H1 (cell line): ENCODE results near the gene EMC10. TPM values are rescaled to one million over a fixed set of nuclear protein-coding genes. Genes with fewer than 3 reads are reported as not detected.

Experiments used
- CTCF ChIA-PET: fragments of 300-600 bp; sonication (Branson Sonifier 250); formaldehyde crosslinking; loops from one replicate; lab custom pipeline; 2021; ENCODE audit not compliant: partially characterized antibody; lab: Charles Lee
- POLR2A ChIA-PET: fragments of 300-600 bp; sonication (Branson Sonifier 250); formaldehyde crosslinking; loops from one replicate; lab custom pipeline; 2021; ENCODE audit warnings: inconsistent platforms; ENCODE audit not compliant: partially characterized antibody; lab: Charles Lee
- DNase-seq, 2 experiments: peaks; one replicate each; pipeline versions ENCODE4 v3.0.0 to v3.0.0-alpha.2; 2010 to 2022; ENCODE audit warnings: low spot score in 2 of 2, low read depth in 1 of 2, mixed read lengths in 1 of 2
- FAIRE-seq: peaks from 2 replicates; lab custom pipeline; 2011; peaks lifted over from hg19 to GRCh38; lab: Jason Lieb, UNC
- H2AFZ ChIP-seq: 2 replicates; pipeline ENCODE4 v1.8.1; 2012; ENCODE audit warnings: low read length, inconsistent platforms
- H2AK5ac ChIP-seq: 2 replicates; pipeline ENCODE4 v1.6.1; 2013; ENCODE audit warnings: low read depth, low read length
- H2BK120ac ChIP-seq: replicated peaks from 2 replicates; pipeline ENCODE3; 2013; ENCODE audit warnings: low read depth, low read length, inconsistent platforms
- H2BK12ac ChIP-seq: 2 replicates; pipeline ENCODE4 v1.6.1; 2013; ENCODE audit warnings: low read depth, low read length
- H2BK15ac ChIP-seq: 2 replicates; pipeline ENCODE4 v1.6.1; 2013; ENCODE audit warnings: low read length
- H2BK20ac ChIP-seq: 2 replicates; pipeline ENCODE4 v1.6.1; 2013; ENCODE audit warnings: low read length
- H2BK5ac ChIP-seq: 2 replicates; pipeline ENCODE4 v1.6.1; 2013; ENCODE audit warnings: low read depth, low read length
- H3K14ac ChIP-seq: 2 replicates; pipeline ENCODE4 v1.6.1; 2013; ENCODE audit warnings: inconsistent platforms; ENCODE audit not compliant: insufficient read length
- H3K18ac ChIP-seq: 2 replicates; pipeline ENCODE4 v1.6.1; 2013; ENCODE audit warnings: low read length; ENCODE audit errors: extremely low read depth
- H3K23ac ChIP-seq: 2 replicates; pipeline ENCODE4 v1.6.1; 2013; ENCODE audit warnings: inconsistent platforms; ENCODE audit not compliant: insufficient read length
- H3K23me2 ChIP-seq: 2 replicates; pipeline ENCODE4 v1.6.1; 2013; ENCODE audit warnings: low read depth, low read length
- H3K27ac ChIP-seq: 2 replicates; pipeline ENCODE4 v1.6.1; 2011; ENCODE audit warnings: low read depth, low read length, inconsistent platforms
- H3K27me3 ChIP-seq, 4 experiments: replicated peaks in 1 of 4; 1 replicate in 1 of 4; 2 replicates in 3 of 4; pipeline versions ENCODE4 v1.6.1 to v1.8.1; 2011 to 2013; ENCODE audit warnings: low read length in 3 of 4, mild to moderate bottlenecking in 3 of 4, inconsistent platforms in 2 of 4, mixed read lengths in 2 of 4, moderate library complexity in 1 of 4; ENCODE audit not compliant: control insufficient read depth in 3 of 4, insufficient read depth in 3 of 4; ENCODE audit errors: extremely low read depth in 1 of 4
- H3K36me3 ChIP-seq, 4 experiments: 2 replicates each; pipeline versions ENCODE4 v1.6.1 to v1.8.1; 2011 to 2013; ENCODE audit warnings: mild to moderate bottlenecking in 4 of 4, low read length in 3 of 4, moderate library complexity in 2 of 4, control low read depth in 1 of 4, inconsistent platforms in 1 of 4; ENCODE audit not compliant: insufficient read depth in 4 of 4, control insufficient read depth in 2 of 4
- H3K4ac ChIP-seq: replicated peaks from 2 replicates; pipeline ENCODE3; 2013; ENCODE audit warnings: low read length, low read depth, mixed read lengths, inconsistent platforms; ENCODE audit not compliant: insufficient read length
- H3K4me1 ChIP-seq, 4 experiments: replicated peaks in 1 of 4; 1 replicate in 1 of 4; 2 replicates in 3 of 4; pipeline versions ENCODE4 v1.6.1 to v1.8.1; 2011 to 2013; ENCODE audit warnings: low read length in 3 of 4, inconsistent platforms in 2 of 4, mixed read lengths in 1 of 4; ENCODE audit not compliant: insufficient read depth in 4 of 4, control insufficient read depth in 3 of 4
- H3K4me2 ChIP-seq, 2 experiments: 2 replicates each; pipeline versions ENCODE4 v1.6.1 to v1.8.1; 2011 to 2013; ENCODE audit warnings: low read depth in 2 of 2, low read length in 2 of 2, control low read depth in 1 of 2, inconsistent platforms in 1 of 2, mild to moderate bottlenecking in 1 of 2; ENCODE audit not compliant: insufficient read depth in 1 of 2
- H3K4me3 ChIP-seq, 4 experiments: fragments of 200-600, 300-600 bp in 1 of 4; sonication (generic), shearing (Covaris generic), sonication (Bioruptor Twin) in 1 of 4; 2 replicates each; pipeline versions ENCODE4 v1.5.1 to v1.8.1; 2011 to 2016; ENCODE audit warnings: low read length in 4 of 4, low read depth in 3 of 4, control low read depth in 2 of 4, inconsistent platforms in 2 of 4, mild to moderate bottlenecking in 2 of 4, mixed read lengths in 1 of 4, moderate library complexity in 1 of 4; ENCODE audit not compliant: insufficient read depth in 2 of 4; ENCODE audit errors: extremely low read depth in 1 of 4
- H3K56ac ChIP-seq: replicated peaks from 2 replicates; pipeline ENCODE3; 2013; ENCODE audit warnings: low read depth, mild to moderate bottlenecking, mixed read lengths, low read length, inconsistent platforms; ENCODE audit not compliant: insufficient read length
- H3K79me1 ChIP-seq: 2 replicates; pipeline ENCODE4 v1.6.1; 2013; ENCODE audit warnings: low read depth, low read length, control low read depth
- H3K79me2 ChIP-seq, 2 experiments: 2 replicates each; pipeline versions ENCODE4 v1.6.1 to v1.8.1; 2012 to 2013; ENCODE audit warnings: low read length in 2 of 2, mild to moderate bottlenecking in 2 of 2, inconsistent platforms in 1 of 2; ENCODE audit not compliant: insufficient read depth in 2 of 2, control insufficient read depth in 1 of 2
- H3K9ac ChIP-seq, 4 experiments: replicated peaks in 1 of 4; 1 replicate in 1 of 4; 2 replicates in 3 of 4; pipeline versions ENCODE4 v1.6.1 to v1.8.1; 2011 to 2013; ENCODE audit warnings: low read depth in 3 of 4, low read length in 3 of 4, control low read depth in 2 of 4, mild to moderate bottlenecking in 2 of 4, moderate library complexity in 2 of 4, inconsistent platforms in 1 of 4; ENCODE audit errors: extremely low read depth in 1 of 4
- H3K9me3 ChIP-seq, 2 experiments: 2 replicates each; pipeline versions ENCODE4 v1.6.1 to v1.8.1; 2012 to 2013; ENCODE audit warnings: mild to moderate bottlenecking in 2 of 2, moderate library complexity in 2 of 2, control low read depth in 1 of 2, inconsistent platforms in 1 of 2, low read depth in 1 of 2, low read length in 1 of 2, mixed read lengths in 1 of 2; ENCODE audit not compliant: insufficient read depth in 2 of 2
- H4K20me1 ChIP-seq, 2 experiments: replicated peaks in 1 of 2; 2 replicates each; pipeline versions ENCODE3 to v1.8.1; 2011 to 2013; ENCODE audit warnings: inconsistent platforms in 2 of 2, low read length in 2 of 2, mild to moderate bottlenecking in 1 of 2; ENCODE audit not compliant: insufficient read depth in 2 of 2, control insufficient read depth in 1 of 2
- H4K5ac ChIP-seq: 2 replicates; pipeline ENCODE4 v1.6.1; 2013; ENCODE audit warnings: low read length, low read depth, mixed read lengths, inconsistent platforms; ENCODE audit not compliant: insufficient read length
- H4K8ac ChIP-seq: 2 replicates; pipeline ENCODE4 v1.8.0; 2013; ENCODE audit warnings: mild to moderate bottlenecking, moderate library complexity, low read length, inconsistent platforms; ENCODE audit not compliant: insufficient read depth; ENCODE audit errors: extremely low read depth
- H4K91ac ChIP-seq: replicated peaks from 2 replicates; pipeline ENCODE3; 2013; ENCODE audit warnings: low read length, mixed read lengths, inconsistent platforms; ENCODE audit not compliant: insufficient read length
- ASH2L ChIP-seq: fragments of 200-600, 300-600 bp; sonication (generic); IDR thresholded peaks from one replicate; pipeline ENCODE4 v1.7.1; 2017; ENCODE audit warnings: low read length
- BACH1 ChIP-seq: IDR thresholded peaks from 2 replicates; pipeline ENCODE4 v1.6.1; 2012; ENCODE audit warnings: low read length, improper control_type of control experiment
- BCL11A ChIP-seq, 2 experiments: IDR thresholded peaks; one replicate each; pipeline ENCODE4 v1.6.1; 2011; ENCODE audit warnings: low read depth in 2 of 2, low read length in 2 of 2, mild to moderate bottlenecking in 2 of 2
- CHD1 ChIP-seq: IDR thresholded peaks from 2 replicates; pipeline ENCODE4 v1.6.1; 2012; ENCODE audit warnings: low read depth, low read length, improper control_type of control experiment
- CREB1 ChIP-seq: IDR thresholded peaks from 2 replicates; pipeline ENCODE4 v1.6.1; 2012; ENCODE audit warnings: inconsistent platforms
- EGR1 ChIP-seq: IDR thresholded peaks from 2 replicates; pipeline ENCODE4 v1.6.1; 2011; ENCODE audit warnings: low read depth, low read length, borderline replicate concordance
- GABPA ChIP-seq: IDR thresholded peaks from 2 replicates; pipeline ENCODE4 v1.6.1; 2011; ENCODE audit warnings: mild to moderate bottlenecking, low read length, moderate library complexity, borderline replicate concordance; ENCODE audit not compliant: insufficient read depth
- JUND ChIP-seq: IDR thresholded peaks from 2 replicates; pipeline ENCODE4 v1.6.1; 2011; ENCODE audit warnings: mild to moderate bottlenecking, improper control_type of control experiment, low read length
- POU5F1 ChIP-seq: IDR thresholded peaks from 2 replicates; pipeline ENCODE4 v1.6.1; 2011; ENCODE audit warnings: low read depth, mild to moderate bottlenecking, low read length, moderate library complexity
- SIN3A ChIP-seq, 2 experiments: IDR thresholded peaks in 1 of 2; conservative IDR thresholded peaks in 1 of 2; 2 replicates each; pipeline ENCODE4 v1.6.1; 2011 to 2012; ENCODE audit warnings: low read length in 2 of 2, improper control_type of control experiment in 1 of 2, low read depth in 1 of 2, mild to moderate bottlenecking in 1 of 2
- SP2 ChIP-seq: IDR thresholded peaks from 2 replicates; pipeline ENCODE4 v1.6.1; 2012; ENCODE audit warnings: mild to moderate bottlenecking, low read length, inconsistent platforms
- SP4 ChIP-seq: IDR thresholded peaks from 2 replicates; pipeline ENCODE4 v1.6.1; 2012; ENCODE audit warnings: low read length, inconsistent platforms
- TBP ChIP-seq: IDR thresholded peaks from 2 replicates; pipeline ENCODE4 v1.6.1; 2011; ENCODE audit warnings: low read depth, low read length, improper control_type of control experiment
- YY1 ChIP-seq: IDR thresholded peaks from 2 replicates; pipeline ENCODE4 v1.6.1; 2011; ENCODE audit warnings: low read depth, mild to moderate bottlenecking, low read length
- WGBS, 2 experiments: shearing (Covaris generic) in 1 of 2; methylation state at CpG; one replicate each; pipeline versions ENCODE4 v1.1.6 to v1.1.7; 2013 to 2015; ENCODE audit warnings: low lambda C conversion rate in 2 of 2, mixed read lengths in 2 of 2, inconsistent platforms in 1 of 2, low coverage in 1 of 2, missing lambda C conversion rate in 1 of 2; ENCODE audit not compliant: insufficient replicate concordance in 2 of 2, insufficient coverage in 1 of 2, insufficient read length in 1 of 2; ENCODE audit errors: extremely low coverage in 1 of 2, missing lambda C conversion rate in 1 of 2; 5-methylcytosine and 5-hydroxymethylcytosine counted together
- polyA plus RNA-seq, 7 experiments: library from polyadenylated mRNA; depleted of rRNA in 3 of 7; stranded (reverse) in 5 of 7; unstranded in 2 of 7; fragments of >200 nt in 5 of 7; fragments of 200-250 nt in 2 of 7; gene quantifications; 1 replicate in 5 of 7; 2 replicates in 1 of 7; 4 replicates in 1 of 7; pipeline versions ENCODE4 v1.2.1 to v1.2.3, GENCODE V29; 2011 to 2013; ENCODE audit warnings: missing spikeins in 2 of 7, mixed read lengths in 2 of 7
- total RNA-seq: library from RNA; stranded (reverse); fragmentation: NEBNext Ultra II Directional; extraction: Animal tissue kit (Norgen Biotek cat#: 25700); gene quantifications from 2 replicates; pipeline ENCODE4 v1.2.1, GENCODE V29; 2021
- TF ChIP-seq, protein P1 (sequence below): IDR thresholded peaks from 2 replicates; pipeline ENCODE4 v1.6.1; 2012; ENCODE audit warnings: inconsistent platforms

EMC10 gene
- total and polyA plus RNA-seq, 2 of the 8 experiments (the other 6 are each of a cell fraction or from before 2014, with no cell fraction given) = 77.6 to 103 TPM

DNA sequence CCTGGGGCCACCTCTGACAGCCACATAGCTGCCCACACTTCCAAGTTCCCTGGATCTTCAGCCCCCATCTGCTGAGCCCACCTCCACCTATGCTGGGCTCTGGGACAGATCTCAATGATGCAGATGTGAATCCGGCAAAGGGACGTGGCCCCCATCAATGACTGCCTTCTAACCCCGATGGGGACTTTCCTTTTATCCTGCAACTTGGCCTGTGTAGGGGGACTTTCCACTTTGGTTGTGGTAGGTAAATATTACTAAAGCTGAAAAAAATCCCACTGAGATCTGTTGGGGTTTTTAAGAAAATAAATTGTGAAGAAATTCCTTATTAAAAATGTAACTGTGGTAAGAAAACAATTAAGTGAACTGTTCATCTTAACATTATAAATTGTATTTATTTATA lies 58.2 kb downstream of the EMC10 start:
- ChIA-PET POLR2A (interaction anchor here (0.6 kb wide), 1 partner anchor 126 kb away, joined by 4 read pairs; no protein-coding TSS in a partner anchor), CTCF (interaction anchor here (0.8 to 17.1 kb wide), 9 partner anchors 8 to 249 kb away, joined by 3 to 269 read pairs (median 3); partner anchors contain the start of genes ASPDH and JOSD2)
- Histone ChIP-seq H3K23me2 (no peaks in the 10 kb centered on the region; the same call in 1 of the 2 replicates), H4K91ac (no peak overlapping the region), H3K23ac (no peak overlapping the region), H3K79me2 (no peaks in the 10 kb centered on the region), H3K27ac (no peak overlapping the region), H2BK12ac (no peak overlapping the region), H2BK120ac (no peak overlapping the region), H3K18ac (no peak overlapping the region), H2AFZ (no peak overlapping the region), H4K8ac (no peak overlapping the region), H3K79me1 (no peaks in the 10 kb centered on the region), H3K27me3 (no peaks in the 10 kb centered on the region; a peak in 1 of 7 replicates), H4K20me1 (peaks cover 0 to 4% of the 10 kb centered on the region in 2 experiments), H3K36me3 (0 out of 8 replicates have a peak, but pooled peaks cover 0 to 3% (median 0%) of the 10 kb centered on the region in 4 experiments), H3K56ac (no peak overlapping the region), H3K4ac (no peak overlapping the region), H3K14ac (no peak overlapping the region), H3K9ac (no peak overlapping the region), H3K4me3 (no peak overlapping the region), H3K9me3 (peaks cover 0 to 3% of the 10 kb centered on the region in 2 experiments; a peak in 1 of 4 replicates), H2BK5ac (no peak overlapping the region), H2BK15ac (no peak overlapping the region), H3K4me1 (peaks cover 0 to 5% (median 1%) of the 10 kb centered on the region in 4 experiments; a peak in 3 of 7 replicates), H3K4me2 (no peak overlapping the region), H2BK20ac (no peak overlapping the region), H4K5ac (no peak overlapping the region), H2AK5ac (no peak overlapping the region)
- DNase-seq (no peak), FAIRE-seq (no peak)
- WGBS, 2 experiments = 89% methylated on average over 3 of the region's 3 CpGs; no CpG with 5 or more reads in 1 of the 2 experiments
- TF ChIP-seq BCL11A (IDR thresholded peaks at IDR 0.05; ENCODE audit: low read depth in 2 of 2, low read length in 2 of 2) = no peak
- TF ChIP-seq SIN3A (conservative IDR thresholded peaks at IDR 0.05 in 1 of 2, IDR thresholded peaks at IDR 0.05 in 1 of 2; ENCODE audit: low read depth in 1 of 2, low read length in 2 of 2) = no peak
- no peak for TF ChIP-seq EGR1
- no peak for TF ChIP-seq BACH1
- TF ChIP-seq SP4 = no peak
- TF ChIP-seq, protein P1, sequence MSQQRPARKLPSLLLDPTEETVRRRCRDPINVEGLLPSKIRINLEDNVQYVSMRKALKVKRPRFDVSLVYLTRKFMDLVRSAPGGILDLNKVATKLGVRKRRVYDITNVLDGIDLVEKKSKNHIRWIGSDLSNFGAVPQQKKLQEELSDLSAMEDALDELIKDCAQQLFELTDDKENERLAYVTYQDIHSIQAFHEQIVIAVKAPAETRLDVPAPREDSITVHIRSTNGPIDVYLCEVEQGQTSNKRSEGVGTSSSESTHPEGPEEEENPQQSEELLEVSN = no peak
- no peak for TF ChIP-seq ASH2L
- TF ChIP-seq GABPA = no peak
- TF ChIP-seq CHD1 = no peak
- no peak for TF ChIP-seq SP2
- no peak for TF ChIP-seq JUND
- TF ChIP-seq CREB1 = no peak
- TF ChIP-seq POU5F1 = no peak
- TF ChIP-seq YY1 = no peak
- TF ChIP-seq TBP = no peak
